ENCODE data around the gene SPHK2. TPM values are rescaled to one million over a fixed set of nuclear protein-coding genes. Genes with fewer than 3 reads are reported as not detected.

The SPHK2 gene
- total and polyA plus RNA-seq, 2 experiments from 2014 or later: 22.5 to 25.3 TPM

GRCh38 chr19:48672994-48673393, 53.7 kb downstream of the SPHK2 start, which contains the start of gene NTN5:
NTN5 (minus strand) TSS chr19:48673017; CDS start chr19:48670986, 2,031 bp downstream.
- no peaks in the 10 kb centered on the region for H3K36me3 ChIP-seq
- DNase-seq (ENCODE audit: low read depth in 1 of 2, low spot score in 1 of 2): no peak
- no peaks in the 10 kb centered on the region for H3K9me3 ChIP-seq (ENCODE audit: low read depth)
- no peak within 1 kb of the TSS for H3K27ac ChIP-seq
- no peaks in the 10 kb centered on the region for H3K4me1 ChIP-seq (ENCODE audit: low read depth)
- no peaks in the 10 kb centered on the region for H3K27me3 ChIP-seq
- no peak within 1 kb of the TSS for H3K4me3 ChIP-seq
- TF ChIP-seq, protein P1, sequence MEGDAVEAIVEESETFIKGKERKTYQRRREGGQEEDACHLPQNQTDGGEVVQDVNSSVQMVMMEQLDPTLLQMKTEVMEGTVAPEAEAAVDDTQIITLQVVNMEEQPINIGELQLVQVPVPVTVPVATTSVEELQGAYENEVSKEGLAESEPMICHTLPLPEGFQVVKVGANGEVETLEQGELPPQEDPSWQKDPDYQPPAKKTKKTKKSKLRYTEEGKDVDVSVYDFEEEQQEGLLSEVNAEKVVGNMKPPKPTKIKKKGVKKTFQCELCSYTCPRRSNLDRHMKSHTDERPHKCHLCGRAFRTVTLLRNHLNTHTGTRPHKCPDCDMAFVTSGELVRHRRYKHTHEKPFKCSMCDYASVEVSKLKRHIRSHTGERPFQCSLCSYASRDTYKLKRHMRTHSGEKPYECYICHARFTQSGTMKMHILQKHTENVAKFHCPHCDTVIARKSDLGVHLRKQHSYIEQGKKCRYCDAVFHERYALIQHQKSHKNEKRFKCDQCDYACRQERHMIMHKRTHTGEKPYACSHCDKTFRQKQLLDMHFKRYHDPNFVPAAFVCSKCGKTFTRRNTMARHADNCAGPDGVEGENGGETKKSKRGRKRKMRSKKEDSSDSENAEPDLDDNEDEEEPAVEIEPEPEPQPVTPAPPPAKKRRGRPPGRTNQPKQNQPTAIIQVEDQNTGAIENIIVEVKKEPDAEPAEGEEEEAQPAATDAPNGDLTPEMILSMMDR (IDR thresholded peaks at IDR 0.05; ENCODE audit: low read depth, low read length): no peak

GRCh38 chr19:48673436-48674100, 54.3 kb downstream of the SPHK2 start:
- H3K27me3 ChIP-seq: no peaks in the 10 kb centered on the region
- no peaks in the 10 kb centered on the region for H3K4me1 ChIP-seq (ENCODE audit: low read depth)
- TF ChIP-seq, protein P1 (IDR thresholded peaks at IDR 0.05; ENCODE audit: low read depth, low read length): no peak
- DNase-seq (ENCODE audit: low read depth in 1 of 2, low spot score in 1 of 2): no peak
- H3K4me3 ChIP-seq: no peak overlapping the region
- H3K9me3 ChIP-seq (ENCODE audit: low read depth): no peaks in the 10 kb centered on the region
- no peak overlapping the region for H3K27ac ChIP-seq
- no peaks in the 10 kb centered on the region for H3K36me3 ChIP-seq

DNA sequence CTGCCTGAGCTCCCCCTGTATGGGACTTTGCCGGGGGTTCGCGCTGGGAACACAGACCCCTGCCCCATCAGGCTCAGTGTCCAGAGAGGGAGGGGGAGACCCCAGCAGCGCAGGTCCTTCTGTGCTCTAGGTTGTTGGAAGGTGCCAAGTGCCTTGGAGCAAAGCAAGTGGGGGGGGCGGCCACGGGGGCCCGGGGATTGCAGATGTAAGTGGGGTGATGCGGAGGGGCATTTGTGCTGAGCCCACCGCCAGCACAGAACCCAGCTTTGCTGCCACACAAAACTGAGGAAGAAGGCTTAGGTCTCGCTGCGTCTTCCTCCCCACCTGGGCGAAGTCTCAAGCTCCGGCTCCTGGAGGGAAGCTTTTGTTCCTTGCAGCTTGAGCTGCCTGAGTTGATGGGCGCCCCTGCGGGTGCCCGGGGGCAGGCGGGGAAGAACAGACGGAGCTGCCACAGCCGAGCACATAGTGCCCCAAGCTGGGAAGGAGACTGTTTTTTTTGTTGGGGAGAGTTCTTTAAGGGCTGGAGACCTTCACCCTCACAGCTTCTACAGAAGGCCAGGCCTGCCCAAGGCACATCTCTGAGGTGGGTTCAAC, 55.0 kb downstream of the SPHK2 start:
- no peaks in the 10 kb centered on the region for H3K27me3 ChIP-seq
- no peak for DNase-seq (ENCODE audit: low read depth in 1 of 2, low spot score in 1 of 2)
- no peak overlapping the region for H3K4me3 ChIP-seq
- H3K36me3 ChIP-seq: no peaks in the 10 kb centered on the region
- H3K27ac ChIP-seq: no peak overlapping the region
- no peaks in the 10 kb centered on the region for H3K9me3 ChIP-seq (ENCODE audit: low read depth)
- H3K4me1 ChIP-seq (ENCODE audit: low read depth): no peaks in the 10 kb centered on the region
- TF ChIP-seq, protein P1 (IDR thresholded peaks at IDR 0.05; ENCODE audit: low read depth, low read length): no peak

- TF ChIP-seq, protein P1 (IDR thresholded peaks at IDR 0.05; ENCODE audit: low read depth, low read length): peak; percentile 87
Measured at GRCh38 chr19:48674921-48675824, 55.9 kb downstream of the SPHK2 start.

DNA sequence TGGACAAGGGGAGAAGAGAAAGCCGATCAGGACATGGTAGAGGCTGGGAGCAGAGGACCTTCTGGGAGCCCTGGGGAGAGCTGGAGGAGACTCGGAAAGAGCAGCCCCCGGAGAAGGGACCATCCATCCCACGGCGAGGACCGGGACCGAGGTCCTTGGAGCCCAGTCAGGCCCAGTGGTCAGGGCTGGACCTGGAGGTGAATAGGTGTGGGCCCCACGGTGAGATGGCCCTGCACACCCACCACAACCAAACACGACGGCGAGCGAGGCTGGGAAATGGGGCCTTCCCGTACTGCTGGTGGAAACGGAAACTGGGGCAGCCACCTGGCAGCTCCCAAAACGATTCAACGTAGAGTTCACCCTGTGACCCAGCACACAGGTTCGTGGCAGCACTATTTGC, 57.2 kb downstream of the SPHK2 start:
- no peak overlapping the region for H3K4me3 ChIP-seq
- H3K9me3 ChIP-seq (ENCODE audit: low read depth): no peaks in the 10 kb centered on the region
- H3K27me3 ChIP-seq: no peaks in the 10 kb centered on the region
- H3K27ac ChIP-seq: no peak overlapping the region
- no peaks in the 10 kb centered on the region for H3K36me3 ChIP-seq
- H3K4me1 ChIP-seq (ENCODE audit: low read depth): no peaks in the 10 kb centered on the region
- no peak for DNase-seq (ENCODE audit: low read depth in 1 of 2, low spot score in 1 of 2)
- TF ChIP-seq, protein P1 (IDR thresholded peaks at IDR 0.05; ENCODE audit: low read depth, low read length): no peak

More at GRCh38 chr19:48674921-48675824, 55.9 kb downstream of the SPHK2 start:
- H3K36me3 ChIP-seq: no peaks in the 10 kb centered on the region
- DNase-seq (ENCODE audit: low read depth in 1 of 2, low spot score in 1 of 2): peak; percentile 86 to 91
- no peaks in the 10 kb centered on the region for H3K9me3 ChIP-seq (ENCODE audit: low read depth)
- H3K4me1 ChIP-seq (ENCODE audit: low read depth): no peaks in the 10 kb centered on the region
- H3K4me3 ChIP-seq: no peak overlapping the region
- H3K27me3 ChIP-seq: no peaks in the 10 kb centered on the region
- no peak overlapping the region for H3K27ac ChIP-seq

All from cardiac muscle cell (in vitro differentiated cells and primary cell).